HuH-7.5 (cell line): ENCODE data around the gene CHRNA9.

Experiments
- DNase-seq: peaks from one replicate; pipeline ENCODE4 v3.0.0; 2011; ENCODE audit warnings: low spot score

CHRNA9 gene

DNA sequence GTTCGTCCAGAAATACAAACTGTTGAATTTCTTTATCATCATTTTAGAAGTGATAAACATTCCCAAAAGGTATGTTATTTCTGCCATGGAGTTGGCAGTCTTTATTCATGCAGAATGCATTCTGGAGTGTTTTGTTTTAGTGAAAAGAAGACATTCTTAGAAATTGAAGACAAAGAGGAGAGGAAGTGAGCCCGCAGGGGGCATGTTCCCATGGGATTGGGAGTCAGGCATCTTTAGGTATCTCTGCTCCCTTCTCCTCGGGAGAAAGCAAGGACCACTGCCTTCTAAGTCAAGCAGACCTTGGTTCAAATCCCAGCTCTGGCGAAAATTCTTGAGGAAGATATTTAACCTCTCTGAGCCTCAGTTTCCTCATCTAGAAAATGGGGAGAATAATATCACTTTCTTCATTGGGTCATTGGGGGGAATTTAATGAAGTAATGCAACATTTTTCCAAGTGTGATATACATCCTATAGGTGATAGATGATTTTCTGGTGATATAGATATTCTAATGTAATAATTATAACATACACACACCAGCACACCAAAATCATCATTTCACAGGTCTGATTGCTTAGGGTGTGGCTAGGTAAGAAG is 26.5 kb upstream of the CHRNA9 start:
- no peak for DNase-seq

- peak; percentile 54 for DNase-seq
Observed at GRCh38 chr4:40309250-40309774, 25.8 kb upstream of the CHRNA9 start.

GRCh38 chr4:40310225-40310624 is 24.9 kb upstream of the CHRNA9 start:
- DNase-seq: no peak

- no peak for DNase-seq
Observed at GRCh38 chr4:40311811-40312346, 23.3 kb upstream of the CHRNA9 start.

DNA sequence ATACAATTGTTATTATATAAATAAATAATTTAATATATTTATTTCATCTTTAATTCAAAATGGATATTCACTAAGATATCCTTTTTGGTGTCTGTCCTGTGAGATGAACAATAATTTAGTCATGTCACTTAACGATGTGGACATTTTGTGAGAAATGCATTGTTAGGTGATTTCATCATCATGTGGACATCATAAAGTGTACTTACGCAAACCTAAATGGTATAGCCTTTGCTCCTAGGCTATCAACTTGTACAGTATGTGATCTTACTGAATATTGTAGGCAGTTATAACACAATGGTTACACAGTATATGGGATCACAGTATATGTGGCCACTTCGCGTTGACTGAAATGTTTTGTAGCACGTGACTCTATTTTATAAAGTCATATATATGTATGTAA is 20.2 kb upstream of the CHRNA9 start:
- DNase-seq: no peak

- no peak for DNase-seq
Observed at GRCh38 chr4:40316333-40316781, 18.8 kb upstream of the CHRNA9 start.

- peak; percentile 19 for DNase-seq
Observed at GRCh38 chr4:40316782-40317635, 18.1 kb upstream of the CHRNA9 start.

DNA sequence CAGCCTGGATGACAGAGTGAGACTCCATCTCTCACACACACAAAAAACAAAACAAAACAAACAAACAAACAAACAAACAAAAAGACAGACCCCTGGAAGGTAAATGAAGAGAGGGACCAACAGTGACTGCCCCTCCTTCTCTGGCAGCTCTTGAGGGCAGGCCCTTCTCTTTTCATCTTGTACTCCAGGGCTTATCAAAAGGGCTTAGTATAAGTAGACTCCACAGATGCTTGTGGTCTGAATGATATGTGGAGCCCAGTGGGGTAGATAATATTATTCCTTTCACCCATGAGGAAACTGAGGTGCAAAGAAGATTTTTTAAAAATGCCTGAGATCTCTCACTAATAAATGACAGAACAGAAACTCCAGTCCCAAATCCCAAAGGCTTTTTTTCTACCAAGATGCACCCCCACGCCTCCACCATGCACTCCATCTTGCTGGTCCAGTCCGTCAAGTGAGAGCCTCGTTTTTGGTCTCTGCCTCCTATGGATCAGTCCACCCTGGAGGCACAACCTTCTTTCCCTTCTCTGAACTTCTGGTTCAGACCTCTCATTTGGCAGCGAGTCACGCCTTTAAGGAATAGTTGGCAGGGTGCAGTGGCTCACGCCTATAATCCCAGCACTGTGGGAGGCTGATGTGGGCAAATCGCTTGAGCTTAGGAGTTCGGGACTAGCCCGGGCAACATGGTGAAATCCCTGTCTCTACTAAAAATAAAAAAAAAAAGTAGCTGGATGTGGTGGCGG is 17.0 kb upstream of the CHRNA9 start:
- DNase-seq: no peak

GRCh38 chr4:40321574-40322275 is 13.4 kb upstream of the CHRNA9 start:
- no peak for DNase-seq

DNA sequence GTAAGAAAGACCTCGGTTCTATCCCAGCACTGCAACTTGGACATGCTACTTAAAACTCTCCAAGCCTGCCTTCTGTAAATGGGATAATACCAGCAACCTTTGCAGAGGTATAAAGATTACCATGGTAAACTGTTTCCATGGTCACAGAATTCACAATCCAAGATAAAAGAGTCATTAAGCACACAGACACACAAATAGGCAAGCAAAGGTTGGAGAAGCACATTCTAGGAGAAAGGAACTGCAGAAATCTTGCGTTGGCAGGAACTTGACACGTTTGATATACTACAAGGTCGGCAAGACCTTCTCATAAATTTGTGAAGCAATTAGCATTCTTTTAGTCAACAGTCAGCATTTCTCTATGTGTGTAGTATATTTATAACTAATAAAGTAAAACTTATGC is 12.3 kb upstream of the CHRNA9 start:
- no peak for DNase-seq

DNA sequence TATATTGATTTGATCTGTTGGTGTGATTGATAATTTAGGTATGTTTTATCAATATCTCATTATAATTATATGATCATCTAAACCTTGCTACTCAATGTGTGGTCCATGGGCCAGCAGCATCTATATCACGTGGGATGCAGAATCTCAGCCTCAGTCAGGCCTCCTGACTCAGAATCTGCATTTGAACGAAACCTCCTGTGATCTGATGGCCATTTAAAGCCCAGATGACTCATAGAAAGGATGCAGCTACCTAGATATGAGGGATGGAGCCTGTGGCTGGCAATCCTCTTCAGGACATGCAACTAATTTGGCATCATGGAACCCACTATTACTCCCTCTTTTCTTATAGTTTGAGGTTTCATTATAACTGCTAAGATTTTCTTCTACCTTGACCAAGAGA is 11.3 kb upstream of the CHRNA9 start:
- no peak for DNase-seq

DNA sequence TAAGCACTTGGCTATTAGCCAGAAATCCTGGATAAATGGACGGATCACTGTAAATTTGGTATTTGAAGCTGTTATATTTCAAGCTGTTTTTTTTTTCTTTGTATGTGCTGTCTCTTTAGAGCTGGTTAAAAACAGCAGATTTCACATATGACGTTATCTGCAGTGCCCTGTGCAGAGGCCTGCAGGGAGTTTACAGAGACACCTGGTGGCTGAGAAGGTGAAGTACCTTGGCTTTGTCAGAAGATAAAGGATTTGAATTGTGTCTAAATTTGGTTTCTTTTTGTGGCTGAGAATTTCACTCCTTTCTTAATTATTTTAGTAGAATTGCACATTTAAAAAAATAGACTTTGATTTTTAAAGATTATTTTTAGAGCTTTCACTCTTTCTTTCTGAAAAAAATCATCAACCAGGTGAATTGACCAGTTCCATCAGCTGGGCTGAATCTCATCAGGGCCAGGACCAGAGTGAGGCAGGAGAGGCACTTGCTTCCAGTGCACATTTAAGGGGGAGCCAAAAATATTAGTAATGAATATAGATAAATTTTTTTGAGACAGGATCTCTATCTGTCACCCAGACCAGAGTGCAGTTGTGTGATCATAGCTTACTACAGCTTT is 9.6 kb upstream of the CHRNA9 start:
- DNase-seq: peak; percentile 46

DNA sequence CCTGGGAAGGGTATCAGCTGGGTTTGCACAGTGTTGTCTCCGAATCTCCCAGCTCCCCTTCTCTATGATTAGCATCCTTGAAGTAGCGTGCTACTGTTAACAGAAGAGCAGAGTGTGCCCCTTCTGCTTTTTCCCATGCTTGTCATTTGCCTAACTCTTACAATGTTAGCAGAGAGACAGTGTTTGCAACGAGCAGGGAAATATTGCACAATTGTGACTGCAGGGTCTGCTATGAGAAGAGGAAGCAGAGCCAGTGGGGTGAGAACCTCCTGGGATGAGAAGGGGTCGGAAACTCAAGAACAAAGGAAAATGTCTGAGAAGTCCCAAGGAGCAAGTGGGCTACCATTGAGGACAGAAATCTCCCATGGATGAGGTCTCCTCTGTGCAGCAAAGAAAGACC is 7.8 kb upstream of the CHRNA9 start:
- DNase-seq: no peak

DNA sequence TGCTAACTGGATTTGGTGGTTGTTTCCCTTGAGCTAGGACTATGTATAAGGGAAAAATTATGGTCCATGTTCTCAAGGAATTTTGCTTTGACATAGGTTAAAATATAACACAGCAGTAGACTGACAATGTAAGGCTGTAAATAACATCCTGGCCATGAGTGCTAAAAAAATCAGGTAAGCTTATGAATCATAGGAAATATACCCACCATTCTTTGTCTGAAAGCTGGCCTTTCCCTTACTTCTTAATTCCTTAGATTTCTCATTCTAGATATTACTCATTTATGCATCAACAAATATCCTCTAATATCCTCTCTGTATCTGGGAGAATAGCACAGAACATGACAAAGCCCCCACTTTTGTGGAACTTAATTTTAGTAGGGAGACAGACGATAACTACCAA is 6.8 kb upstream of the CHRNA9 start:
- DNase-seq: no peak

- no peak for DNase-seq
Observed at GRCh38 chr4:40329805-40330204, 5.3 kb upstream of the CHRNA9 start.

GRCh38 chr4:40330536-40330935 is 4.6 kb upstream of the CHRNA9 start:
- no peak for DNase-seq

GRCh38 chr4:40331101-40331745 is 3.9 kb upstream of the CHRNA9 start:
- DNase-seq: no peak

DNA sequence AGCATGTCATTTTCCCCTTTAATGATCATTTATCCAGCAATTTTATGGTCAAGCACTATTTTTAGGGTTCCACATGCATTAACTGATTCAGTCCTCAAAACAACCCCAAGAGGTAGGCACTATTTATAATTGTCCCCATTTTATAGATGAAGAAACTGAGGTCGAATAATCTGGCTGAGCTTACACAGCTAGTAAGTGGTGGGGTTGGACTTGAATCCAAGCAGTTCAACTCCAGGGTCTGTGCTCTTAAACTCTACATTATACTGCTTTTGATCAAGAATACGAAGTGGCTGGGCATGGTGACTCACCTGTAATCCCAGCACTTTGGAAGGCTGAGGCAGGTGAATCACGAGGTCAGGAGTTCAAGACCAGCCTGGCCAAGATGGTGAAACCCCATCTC is 3.2 kb upstream of the CHRNA9 start:
- DNase-seq: no peak

GRCh38 chr4:40333921-40334352 is 1.2 kb upstream of the CHRNA9 start:
- DNase-seq: no peak

DNA sequence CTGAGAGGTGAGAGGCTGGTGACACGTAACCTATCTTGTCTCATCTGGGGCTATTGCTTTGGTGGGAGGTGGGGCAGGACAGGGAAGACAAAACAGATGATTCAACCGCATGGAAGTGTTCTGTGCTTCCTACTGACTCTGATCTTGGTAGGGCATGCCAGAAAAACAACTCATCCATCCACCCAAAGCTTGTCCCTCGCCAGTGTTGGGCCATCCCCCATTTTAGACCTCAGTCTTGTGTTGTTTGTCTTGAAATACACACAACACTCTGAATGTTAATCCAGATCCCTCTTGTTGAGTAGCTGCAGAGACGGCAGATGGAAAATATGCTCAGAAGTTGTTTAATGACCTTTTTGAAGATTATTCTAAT is 377 bp downstream of the CHRNA9 start:
- no peak for DNase-seq

DNA sequence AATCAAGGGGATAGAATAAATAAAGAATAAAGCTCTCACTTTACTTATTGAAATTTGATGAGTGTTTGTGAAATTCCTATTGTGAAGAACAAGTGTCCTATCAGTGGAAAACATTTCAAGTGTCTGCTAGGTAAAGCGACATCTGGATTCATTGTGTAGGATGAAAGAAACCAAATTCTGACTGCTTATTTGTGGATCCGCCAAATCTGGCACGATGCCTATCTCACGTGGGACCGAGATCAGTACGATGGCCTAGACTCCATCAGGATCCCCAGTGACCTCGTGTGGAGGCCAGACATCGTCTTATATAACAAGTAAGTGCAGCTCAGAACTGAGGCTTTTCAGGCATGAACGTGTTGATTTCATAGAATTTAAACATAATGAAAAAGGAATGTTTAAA is 1.9 kb downstream of the CHRNA9 start:
- no peak for DNase-seq
